GM21367 (cell line): Measurements from ENCODE around the gene PDIA3.
"Not testable (repeated sequence)": the region's sequence is repeated elsewhere in the genome, so short reads cannot be mapped to it uniquely, and the experiment has no call there.

Source experiments
- ATAC-seq: cut with Tn5 transposase; IDR thresholded peaks from one replicate; pipeline ENCODE4 v1.9.1; 2021; ENCODE audit not compliant: unreplicated experiment

PDIA3 gene

GRCh38 chr15:43808960-43809678, 62.9 kb downstream of the PDIA3 start:
- ATAC-seq, result peak; percentile 53

- ATAC-seq, result not testable (repeated sequence)
These were observed 68.8 kb downstream of the PDIA3 start for GRCh38 chr15:43815064-43815463.

DNA sequence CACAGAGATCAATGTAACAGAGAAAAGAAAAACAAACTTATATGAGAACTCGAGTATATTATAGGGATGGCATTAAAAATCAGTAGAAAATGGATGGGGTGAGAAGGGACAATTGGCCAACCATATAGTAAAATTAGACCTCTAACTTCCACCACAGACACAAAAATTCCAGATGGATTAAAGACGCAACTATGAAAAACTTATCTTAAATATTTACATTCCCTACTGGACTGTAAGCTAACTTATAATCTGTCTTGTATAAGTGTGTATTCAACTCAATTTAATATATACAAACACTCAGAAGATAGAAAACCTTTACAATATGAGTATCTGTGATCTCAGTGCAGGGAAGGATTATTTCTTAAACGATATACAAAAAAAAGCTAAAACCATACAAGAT, 75.3 kb downstream of the PDIA3 start:
- no peak for ATAC-seq
